ENCODE data around the gene SCARB2.
"Not testable (repeated sequence)": the region's sequence is repeated elsewhere in the genome, so short reads cannot be mapped to it uniquely, and the experiment has no call there.

The SCARB2 gene

DNA sequence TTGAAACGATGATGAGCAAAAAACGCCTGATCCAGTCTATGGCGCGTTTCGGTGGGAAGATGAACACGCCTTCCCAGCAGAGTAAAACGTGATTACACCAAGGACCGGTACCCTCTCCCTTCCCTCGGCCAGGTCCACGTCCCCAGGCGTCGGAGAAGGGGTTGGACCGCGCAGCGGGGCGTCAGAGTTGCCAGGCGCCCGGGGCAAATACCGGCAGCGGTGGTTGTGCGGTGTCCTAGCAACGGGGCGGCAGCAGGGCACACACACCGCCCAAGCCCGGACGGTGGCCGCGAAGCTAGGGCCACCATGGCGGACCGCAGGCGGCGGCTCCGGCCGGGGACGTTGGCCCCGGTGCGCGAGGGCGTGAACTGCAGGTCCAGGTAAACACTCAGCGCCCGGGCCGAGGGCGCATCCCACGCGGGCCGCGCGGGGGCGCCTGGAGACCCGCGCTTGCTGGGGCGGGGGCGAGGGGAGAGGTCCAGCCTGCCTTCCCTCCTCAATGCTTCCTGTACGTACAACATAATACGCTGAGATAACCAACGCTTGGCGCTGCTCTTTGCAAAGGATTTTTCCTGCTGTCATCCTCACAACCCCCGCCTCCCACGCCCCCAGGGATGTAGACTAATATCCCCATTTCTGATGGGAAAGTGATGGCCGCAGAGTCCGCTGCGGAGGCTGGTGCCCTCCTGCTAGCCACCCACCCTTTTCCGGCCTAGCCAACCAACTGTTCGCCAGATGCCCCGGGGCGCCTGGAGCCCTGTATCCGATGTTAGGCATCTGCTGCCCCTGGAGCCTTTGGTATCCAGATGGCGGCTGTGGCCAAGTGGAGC, 38.0 kb upstream of the SCARB2 start, which contains the start of gene FAM47E:
Gene FAM47E (plus strand): TSS at position 281 of the 830 bp plus-strand sequence. CDS start 26 bp downstream, at position 307.
- TF ChIP-seq, protein P1, sequence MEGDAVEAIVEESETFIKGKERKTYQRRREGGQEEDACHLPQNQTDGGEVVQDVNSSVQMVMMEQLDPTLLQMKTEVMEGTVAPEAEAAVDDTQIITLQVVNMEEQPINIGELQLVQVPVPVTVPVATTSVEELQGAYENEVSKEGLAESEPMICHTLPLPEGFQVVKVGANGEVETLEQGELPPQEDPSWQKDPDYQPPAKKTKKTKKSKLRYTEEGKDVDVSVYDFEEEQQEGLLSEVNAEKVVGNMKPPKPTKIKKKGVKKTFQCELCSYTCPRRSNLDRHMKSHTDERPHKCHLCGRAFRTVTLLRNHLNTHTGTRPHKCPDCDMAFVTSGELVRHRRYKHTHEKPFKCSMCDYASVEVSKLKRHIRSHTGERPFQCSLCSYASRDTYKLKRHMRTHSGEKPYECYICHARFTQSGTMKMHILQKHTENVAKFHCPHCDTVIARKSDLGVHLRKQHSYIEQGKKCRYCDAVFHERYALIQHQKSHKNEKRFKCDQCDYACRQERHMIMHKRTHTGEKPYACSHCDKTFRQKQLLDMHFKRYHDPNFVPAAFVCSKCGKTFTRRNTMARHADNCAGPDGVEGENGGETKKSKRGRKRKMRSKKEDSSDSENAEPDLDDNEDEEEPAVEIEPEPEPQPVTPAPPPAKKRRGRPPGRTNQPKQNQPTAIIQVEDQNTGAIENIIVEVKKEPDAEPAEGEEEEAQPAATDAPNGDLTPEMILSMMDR (IDR thresholded peaks at IDR 0.05; ENCODE audit: insufficient read depth, missing control alignments): peak; percentile 33
- DNase-seq (ENCODE audit: insufficient read length, low spot score) (peak; percentile 52), FAIRE-seq (no peak)

DNA sequence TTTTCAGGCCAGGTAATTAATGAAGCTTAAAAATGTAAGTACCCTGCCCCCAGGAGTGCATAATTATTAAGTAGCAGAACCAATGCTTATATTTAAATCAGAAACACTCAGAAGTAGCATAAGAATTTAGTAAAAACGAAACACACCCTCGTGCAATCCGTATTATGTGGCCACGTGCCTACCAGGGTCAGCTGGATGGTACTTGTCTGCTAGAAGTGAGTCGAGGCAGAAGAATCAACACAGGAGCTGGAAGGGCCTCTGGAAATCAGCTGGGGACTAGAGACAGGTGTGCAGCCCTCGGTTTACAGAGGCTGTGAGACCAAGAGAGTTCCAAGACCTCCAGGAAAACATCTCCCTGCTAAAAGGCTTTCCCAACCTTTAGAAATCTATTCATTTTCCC, 37.3 kb upstream of the SCARB2 start:
- FAIRE-seq (no peak), DNase-seq (ENCODE audit: insufficient read length, low spot score) (no peak)
- TF ChIP-seq, protein P1 (IDR thresholded peaks at IDR 0.05; ENCODE audit: insufficient read depth, missing control alignments): no peak

DNA sequence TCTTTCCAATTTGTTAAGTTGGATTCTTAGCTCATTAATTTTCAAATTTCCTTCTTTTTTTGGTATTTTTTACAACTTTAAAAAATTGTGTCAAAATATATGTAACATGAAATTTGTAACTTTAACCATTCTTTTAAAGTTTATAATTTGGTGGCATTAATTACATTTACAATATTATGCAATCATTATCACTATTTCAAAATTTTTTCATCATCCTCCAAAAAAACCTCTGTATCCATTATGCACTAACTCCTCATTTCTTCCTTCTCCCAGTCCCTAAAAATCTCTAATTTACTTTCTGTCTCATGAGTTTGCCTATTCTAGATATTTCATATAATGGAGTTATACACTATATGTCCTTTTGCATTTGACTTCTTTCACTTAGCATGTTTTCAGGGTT, 33.2 kb upstream of the SCARB2 start:
- FAIRE-seq (no peak), DNase-seq (ENCODE audit: insufficient read length, low spot score) (no peak)
- TF ChIP-seq, protein P1 (IDR thresholded peaks at IDR 0.05; ENCODE audit: insufficient read depth, missing control alignments): no peak

DNA sequence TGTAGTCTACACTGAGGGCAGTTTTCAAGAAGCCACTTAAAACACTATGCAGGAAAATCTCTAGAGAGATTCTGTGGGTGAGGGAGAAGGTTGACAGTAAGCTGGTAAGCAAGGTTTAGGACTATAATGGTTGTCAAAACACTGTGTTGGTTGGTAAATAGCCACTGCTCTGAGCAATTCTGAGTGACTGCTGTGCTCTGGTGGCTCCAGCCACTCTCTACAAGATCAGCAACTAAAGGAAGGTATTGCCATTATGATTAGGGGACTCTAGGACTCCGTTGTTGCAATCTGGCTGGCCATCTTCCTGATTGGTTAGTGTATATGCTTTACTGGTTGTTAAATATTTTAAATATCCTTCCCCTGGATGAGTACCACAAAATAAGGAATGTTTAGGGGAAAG, 32.4 kb upstream of the SCARB2 start:
- TF ChIP-seq, protein P1 (IDR thresholded peaks at IDR 0.05; ENCODE audit: insufficient read depth, missing control alignments): no peak
- FAIRE-seq: no peak
- DNase-seq (ENCODE audit: insufficient read length, low spot score): no peak

DNA sequence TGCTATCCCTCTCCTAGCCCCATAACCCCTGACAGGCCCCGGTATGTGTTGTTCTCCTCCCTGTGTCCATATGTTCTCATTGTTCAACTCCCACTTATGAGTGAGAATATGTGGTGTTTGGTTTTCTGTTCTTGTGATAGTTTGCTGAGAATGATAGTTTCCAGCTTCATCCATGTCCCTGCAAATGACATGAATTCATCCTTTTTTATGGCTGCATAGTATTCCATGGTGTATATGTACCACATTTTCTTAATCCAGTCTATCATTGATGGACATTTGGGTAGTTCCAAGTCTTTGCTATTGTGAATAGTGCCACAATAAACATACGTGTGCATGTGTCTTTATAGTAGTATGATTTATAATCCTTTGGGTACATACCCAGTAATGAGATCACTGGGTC, 30.3 kb upstream of the SCARB2 start:
- not testable (repeated sequence) for FAIRE-seq; DNase-seq (ENCODE audit: insufficient read length, low spot score)

DNA sequence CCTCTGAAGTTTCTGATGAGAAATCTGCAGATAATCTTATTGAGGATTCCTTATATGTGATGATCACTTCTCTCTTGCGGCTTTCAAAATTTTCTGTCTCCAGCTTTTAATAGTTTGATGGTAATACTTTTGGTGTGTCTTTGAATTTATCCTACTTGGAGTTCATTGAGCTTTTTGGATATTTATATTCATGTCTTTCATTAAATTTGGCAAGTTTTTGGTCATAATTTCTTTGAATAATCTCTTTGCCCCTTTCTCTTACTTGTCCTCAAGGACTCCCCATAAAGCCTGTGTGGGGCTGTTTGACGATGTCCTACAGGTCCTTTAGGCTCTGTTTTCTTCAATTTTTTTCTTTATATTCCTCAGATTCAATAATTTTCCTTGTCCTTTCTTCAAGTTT, 26.6 kb upstream of the SCARB2 start:
- no peak for DNase-seq (ENCODE audit: insufficient read length, low spot score)
- TF ChIP-seq, protein P1 (IDR thresholded peaks at IDR 0.05; ENCODE audit: insufficient read depth, missing control alignments): no peak
- no peak for FAIRE-seq

DNA sequence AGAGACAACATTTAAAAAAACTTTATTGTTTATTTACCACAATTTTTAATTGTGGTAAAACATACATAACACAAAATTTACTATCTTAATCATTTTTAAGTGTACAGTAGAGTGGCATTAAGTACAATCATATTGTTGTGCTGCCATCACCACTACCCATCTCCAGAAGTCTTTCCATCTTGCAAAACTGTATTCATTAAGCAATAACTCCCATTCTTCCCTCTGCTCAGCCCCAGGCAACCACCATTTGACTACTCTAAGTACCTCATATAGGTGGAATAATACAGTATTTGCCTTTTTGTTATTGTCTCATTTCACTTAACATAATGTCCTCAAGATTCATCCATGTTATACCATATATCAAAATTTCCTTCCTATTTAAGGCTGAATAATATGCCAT, 25.1 kb upstream of the SCARB2 start:
- DNase-seq (ENCODE audit: insufficient read length, low spot score): no peak
- TF ChIP-seq, protein P1 (IDR thresholded peaks at IDR 0.05; ENCODE audit: insufficient read depth, missing control alignments): no peak
- no peak for FAIRE-seq

All from D721Med (cell line).